ENCODE results near the gene EXOC8.
A peak's percentile ranks its signal among the peaks of the same experiment; 100 is the strongest.

The EXOC8 gene

DNA sequence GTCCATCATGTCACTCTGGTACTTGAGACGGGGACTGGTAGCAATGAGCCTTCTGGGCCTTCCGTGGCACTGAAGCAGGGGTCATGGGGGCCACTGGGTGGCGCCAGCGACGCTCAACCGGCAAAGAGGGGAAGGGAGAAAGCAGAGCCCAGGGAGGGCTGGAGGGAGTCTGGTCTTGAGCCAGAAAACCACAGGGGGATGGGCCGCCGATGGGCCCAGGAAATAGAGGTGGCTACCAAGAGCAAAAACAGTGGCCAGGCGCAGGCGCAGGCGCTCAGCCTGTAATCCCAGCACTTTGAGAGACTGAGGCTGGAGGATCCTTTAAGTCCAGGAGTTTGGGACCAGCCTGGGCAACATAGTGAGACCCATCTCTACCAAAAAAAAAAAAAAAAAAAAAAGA lies 21.8 kb downstream of the EXOC8 start:
- DNase-seq: peak; percentile 26 to 41

DNA sequence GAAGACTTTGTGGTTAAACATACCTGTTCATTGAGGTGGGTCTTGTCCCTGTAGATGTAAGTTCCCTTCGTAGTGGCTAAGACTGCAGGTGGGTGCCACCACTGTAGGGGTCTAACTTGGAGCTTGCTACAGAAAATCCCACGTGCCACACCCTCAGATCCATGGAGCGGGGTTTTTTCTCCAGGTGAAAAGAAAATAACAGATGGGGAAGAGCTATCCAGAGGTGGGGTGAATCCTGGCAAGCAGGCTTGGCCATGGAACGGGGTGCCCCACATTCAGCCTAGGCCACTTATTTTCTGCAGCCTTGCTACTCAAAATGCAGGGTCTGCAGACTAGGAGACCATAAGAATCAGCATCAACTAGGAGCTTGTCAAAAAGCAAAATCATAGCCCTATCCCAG lies 24.0 kb downstream of the EXOC8 start:
- DNase-seq: no peak

GRCh38 chr1:231312432-231312788 lies 25.2 kb downstream of the EXOC8 start:
- no peak for DNase-seq

DNA sequence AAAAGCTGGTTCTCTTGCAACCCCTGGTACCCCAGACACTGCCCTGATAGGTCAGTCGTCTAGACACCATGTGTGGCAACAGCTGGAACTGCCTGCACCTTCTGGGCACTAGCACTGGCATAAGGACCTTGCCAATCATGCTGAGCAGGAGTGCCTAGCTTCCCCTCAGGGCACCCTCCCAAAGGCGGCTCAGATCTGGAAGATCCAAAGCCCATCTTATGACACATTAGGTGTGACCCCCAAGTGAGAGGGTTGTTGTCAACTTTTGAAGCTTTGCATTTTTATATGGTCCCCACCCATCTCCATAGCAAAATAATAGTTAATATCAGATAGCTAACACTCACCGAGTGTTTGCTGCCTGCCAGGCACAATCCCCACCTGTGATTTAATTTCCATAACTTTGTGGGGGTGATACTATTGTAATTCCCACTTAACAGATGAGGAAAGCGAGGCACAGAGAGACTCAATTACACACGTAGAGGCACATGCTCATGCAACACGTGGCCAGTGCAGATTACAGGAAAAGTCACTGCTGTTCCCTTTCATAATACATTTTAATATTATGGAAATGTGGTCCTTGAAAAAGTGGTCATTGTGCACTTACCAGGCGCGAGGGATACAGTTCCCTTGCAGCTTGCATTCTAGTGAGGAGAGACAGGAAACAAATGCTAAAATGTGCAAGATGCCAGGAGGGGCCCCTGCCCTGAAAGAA lies 25.8 kb downstream of the EXOC8 start:
- DNase-seq: no peak

- DNase-seq: no peak
These were observed 27.2 kb downstream of the EXOC8 start for GRCh38 chr1:231310391-231310934.

GRCh38 chr1:231301990-231302389 lies 35.7 kb downstream of the EXOC8 start:
- no peak for DNase-seq

DNA sequence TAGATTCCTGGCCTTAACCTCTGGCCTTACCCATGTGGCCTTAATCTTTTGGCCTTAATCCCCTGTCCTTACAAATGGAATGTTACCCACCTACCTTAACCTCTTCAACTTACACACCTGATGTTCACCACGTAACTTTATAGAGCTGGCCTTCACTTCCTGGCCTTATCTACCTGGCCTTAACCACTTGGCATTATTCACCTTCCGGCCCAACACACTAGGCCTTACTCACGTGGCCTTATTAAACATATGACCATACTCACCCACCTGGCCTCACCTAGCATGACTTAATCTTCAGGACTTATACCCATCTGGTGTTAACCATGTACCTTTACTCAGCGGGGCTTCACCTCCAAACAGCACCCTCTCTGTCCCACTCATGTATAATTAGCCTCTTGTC lies 41.7 kb downstream of the EXOC8 start:
- no peak for DNase-seq

GRCh38 chr1:231286603-231287002 lies 51.0 kb downstream of the EXOC8 start:
- DNase-seq: no peak

DNA sequence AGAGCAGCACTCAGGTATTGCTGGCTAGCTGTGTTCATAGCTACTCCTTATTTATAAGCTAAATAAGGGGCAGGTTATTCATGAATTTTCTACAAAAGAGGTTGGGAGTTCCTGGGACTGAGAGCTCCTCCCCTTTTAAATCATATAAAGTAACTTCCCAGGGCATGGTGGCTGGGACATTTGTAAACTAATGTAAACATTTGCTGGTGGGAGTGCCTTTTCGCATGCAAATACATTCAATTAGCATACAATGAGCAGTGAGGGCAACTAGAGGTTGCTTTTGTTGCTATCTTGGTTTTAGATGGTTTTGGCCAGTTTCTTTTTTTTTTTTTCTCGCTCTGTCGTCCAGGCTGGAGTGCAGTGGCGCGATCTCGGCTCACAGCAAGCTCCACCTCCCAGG lies 53.2 kb downstream of the EXOC8 start:
- no peak for DNase-seq
